Measurements from ENCODE around the gene OCA2.

OCA2 gene

DNA sequence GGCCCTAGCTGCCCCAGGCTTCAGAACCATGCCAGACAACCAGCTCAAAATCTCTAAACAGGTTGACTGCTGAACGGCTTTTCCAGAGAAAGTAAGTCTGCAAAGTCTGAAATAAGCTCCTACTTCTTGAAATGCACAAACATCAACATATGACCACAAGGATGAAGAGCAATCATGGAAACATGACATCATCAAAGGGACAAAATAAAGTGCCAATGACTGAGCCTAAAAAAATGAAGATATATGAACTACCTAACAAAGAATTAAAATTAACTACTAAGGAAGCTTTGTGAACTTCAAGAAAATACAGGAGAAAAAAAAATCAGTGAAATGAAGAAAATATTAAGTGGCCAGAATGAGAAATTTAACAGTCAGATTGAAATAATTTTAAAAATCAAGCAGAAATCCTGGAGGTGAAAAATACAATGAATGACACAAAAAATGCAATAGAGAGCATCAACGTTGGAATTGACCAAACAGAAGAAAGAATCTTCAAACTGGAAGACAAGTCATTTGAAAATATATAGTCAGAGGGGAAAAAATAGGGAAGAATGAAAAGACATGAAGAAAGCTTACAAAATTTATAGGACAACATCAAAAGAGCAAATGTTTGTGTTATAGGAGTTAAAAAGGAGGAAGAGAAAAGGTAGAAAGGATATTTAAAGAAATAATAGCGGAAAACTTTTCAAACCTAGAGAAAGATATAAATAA, 364.2 kb downstream of the OCA2 start:
- Histone ChIP-seq H3K9ac (ENCODE audit: low read length) (no peak overlapping the region), H2AFZ (ENCODE audit: low read depth, low read length) (no peak overlapping the region), H3K4me2 (ENCODE audit: low read length, poor library complexity, severe bottlenecking) (no peak overlapping the region), H4K8ac (ENCODE audit: low read length) (no peak overlapping the region), H3K36me3 (ENCODE audit: control insufficient read depth in 1 of 2, insufficient read depth in 2 of 2, low read depth in 1 of 2, low read length in 2 of 2) (no peaks in the 10 kb centered on the region), H2BK12ac (ENCODE audit: low read length in 2 of 2) (no peak overlapping the region), H4K91ac (ENCODE audit: low read length) (no peak overlapping the region), H2BK120ac (ENCODE audit: low read depth, low read length) (no peak overlapping the region), H3K18ac (ENCODE audit: low read depth in 1 of 2, low read length in 2 of 2) (no peak overlapping the region), H2BK15ac (ENCODE audit: low read depth, poor library complexity, severe bottlenecking) (no peak overlapping the region), H3K9me3 (ENCODE audit: control insufficient read depth, low read length) (peaks cover 40% of the 10 kb centered on the region), H3K23ac (ENCODE audit: low read length in 2 of 2) (no peak overlapping the region), H3K27ac (ENCODE audit: low read length, poor library complexity, severe bottlenecking) (no peak overlapping the region), H3K14ac (ENCODE audit: low read length in 2 of 2) (no peak overlapping the region), H2BK5ac (ENCODE audit: low read depth, low read length, poor library complexity, severe bottlenecking) (no peak overlapping the region), H3K4ac (ENCODE audit: low read depth in 1 of 2, low read length in 2 of 2) (no peak overlapping the region), H3K27me3 (ENCODE audit: control insufficient read depth in 1 of 2, insufficient read depth in 1 of 2, low read length in 2 of 2) (no peaks in the 10 kb centered on the region), H3K4me3 (ENCODE audit: insufficient read depth in 1 of 2, low read depth in 1 of 2, low read length in 2 of 2) (no peak overlapping the region), H3K79me1 (replicated peaks; ENCODE audit: low read length, poor library complexity, severe bottlenecking) (no peaks in the 10 kb centered on the region), H3K4me1 (ENCODE audit: control insufficient read depth, insufficient read depth, low read depth, low read length) (no peaks in the 10 kb centered on the region), H2AK5ac (ENCODE audit: low read length, severe bottlenecking) (no peak overlapping the region)
- 51% methylated on average over 2 of the region's 3 CpGs for WGBS
- no peak for DNase-seq

DNA sequence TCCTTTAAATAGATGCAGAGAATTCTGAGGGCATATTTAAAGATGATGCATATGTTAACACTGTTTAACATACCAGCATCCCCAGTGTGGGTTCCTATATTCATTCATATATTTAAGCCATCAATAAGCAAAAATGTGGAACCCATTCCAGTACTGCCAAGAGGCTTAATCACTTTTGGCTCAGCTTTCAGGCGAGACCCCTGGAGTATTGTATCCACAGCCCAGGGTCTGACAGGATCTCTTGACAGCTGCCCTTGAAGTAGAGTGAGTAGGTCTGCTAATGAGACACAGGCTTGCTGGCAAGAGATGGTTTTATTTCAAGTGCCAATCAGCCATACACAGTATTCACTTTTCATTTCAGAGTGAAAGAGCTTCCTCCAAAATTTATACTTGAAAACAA, 367.3 kb downstream of the OCA2 start:
- no peak overlapping the region for H3K4me3 ChIP-seq (ENCODE audit: insufficient read depth in 1 of 2, low read depth in 1 of 2, low read length in 2 of 2)
- no peak overlapping the region for H3K23ac ChIP-seq (ENCODE audit: low read length in 2 of 2)
- no peak overlapping the region for H3K27ac ChIP-seq (ENCODE audit: low read length, poor library complexity, severe bottlenecking)
- H3K4me2 ChIP-seq (ENCODE audit: low read length, poor library complexity, severe bottlenecking), result no peak overlapping the region
- no peak for DNase-seq
- H3K27me3 ChIP-seq (ENCODE audit: control insufficient read depth in 1 of 2, insufficient read depth in 1 of 2, low read length in 2 of 2), result no peaks in the 10 kb centered on the region
- H4K91ac ChIP-seq (ENCODE audit: low read length), result no peak overlapping the region
- 71% methylated on average over 1 of the region's 1 CpG for WGBS
- H3K9ac ChIP-seq (ENCODE audit: low read length), result no peak overlapping the region
- no peaks in the 10 kb centered on the region for H3K36me3 ChIP-seq (ENCODE audit: control insufficient read depth in 1 of 2, insufficient read depth in 2 of 2, low read depth in 1 of 2, low read length in 2 of 2)
- H2BK12ac ChIP-seq (ENCODE audit: low read length in 2 of 2), result no peak overlapping the region
- H3K14ac ChIP-seq (ENCODE audit: low read length in 2 of 2), result no peak overlapping the region
- H3K4ac ChIP-seq (ENCODE audit: low read depth in 1 of 2, low read length in 2 of 2), result no peak overlapping the region
- H4K8ac ChIP-seq (ENCODE audit: low read length), result no peak overlapping the region
- no peaks in the 10 kb centered on the region for H3K79me1 ChIP-seq (replicated peaks; ENCODE audit: low read length, poor library complexity, severe bottlenecking)
- H2BK120ac ChIP-seq (ENCODE audit: low read depth, low read length), result no peak overlapping the region
- no peaks in the 10 kb centered on the region for H3K4me1 ChIP-seq (ENCODE audit: control insufficient read depth, insufficient read depth, low read depth, low read length)
- H2BK15ac ChIP-seq (ENCODE audit: low read depth, poor library complexity, severe bottlenecking), result no peak overlapping the region
- H2AFZ ChIP-seq (ENCODE audit: low read depth, low read length), result no peak overlapping the region
- no peak overlapping the region for H2AK5ac ChIP-seq (ENCODE audit: low read length, severe bottlenecking)
- no peak overlapping the region for H3K18ac ChIP-seq (ENCODE audit: low read depth in 1 of 2, low read length in 2 of 2)
- no peak overlapping the region for H2BK5ac ChIP-seq (ENCODE audit: low read depth, low read length, poor library complexity, severe bottlenecking)
- peaks cover 43% of the 10 kb centered on the region for H3K9me3 ChIP-seq (ENCODE audit: control insufficient read depth, low read length)

DNA sequence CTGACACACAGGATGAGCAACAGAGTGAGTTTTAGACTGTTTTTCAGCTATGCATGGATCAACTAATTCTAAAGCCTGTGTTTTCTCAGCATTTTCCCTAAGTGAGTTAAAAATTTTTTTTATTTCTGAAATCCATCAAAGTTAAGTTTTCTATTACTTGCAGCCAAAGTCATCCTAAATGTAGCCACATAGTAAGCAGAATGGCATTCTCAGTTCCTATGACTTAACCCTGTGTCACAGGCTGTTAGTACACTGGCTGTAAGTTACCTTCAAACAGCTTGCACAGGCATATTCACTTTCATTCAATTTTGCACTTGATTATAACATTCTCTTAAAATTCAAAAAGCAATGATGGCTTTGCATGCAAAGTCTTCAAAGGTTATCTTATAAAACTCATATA, 368.2 kb downstream of the OCA2 start:
- H3K14ac ChIP-seq (ENCODE audit: low read length in 2 of 2), result no peak overlapping the region
- H3K27me3 ChIP-seq (ENCODE audit: control insufficient read depth in 1 of 2, insufficient read depth in 1 of 2, low read length in 2 of 2), result no peaks in the 10 kb centered on the region
- H3K4ac ChIP-seq (ENCODE audit: low read depth in 1 of 2, low read length in 2 of 2), result no peak overlapping the region
- no peak overlapping the region for H3K4me2 ChIP-seq (ENCODE audit: low read length, poor library complexity, severe bottlenecking)
- no peaks in the 10 kb centered on the region for H3K36me3 ChIP-seq (ENCODE audit: control insufficient read depth in 1 of 2, insufficient read depth in 2 of 2, low read depth in 1 of 2, low read length in 2 of 2)
- no peak overlapping the region for H2BK5ac ChIP-seq (ENCODE audit: low read depth, low read length, poor library complexity, severe bottlenecking)
- H3K9ac ChIP-seq (ENCODE audit: low read length), result no peak overlapping the region
- no peak overlapping the region for H2BK12ac ChIP-seq (ENCODE audit: low read length in 2 of 2)
- H4K91ac ChIP-seq (ENCODE audit: low read length), result no peak overlapping the region
- H3K79me1 ChIP-seq (replicated peaks; ENCODE audit: low read length, poor library complexity, severe bottlenecking), result no peaks in the 10 kb centered on the region
- H2AK5ac ChIP-seq (ENCODE audit: low read length, severe bottlenecking), result no peak overlapping the region
- no peak overlapping the region for H3K27ac ChIP-seq (ENCODE audit: low read length, poor library complexity, severe bottlenecking)
- no peak overlapping the region for H2AFZ ChIP-seq (ENCODE audit: low read depth, low read length)
- H3K23ac ChIP-seq (ENCODE audit: low read length in 2 of 2), result no peak overlapping the region
- peaks cover 37% of the 10 kb centered on the region for H3K9me3 ChIP-seq (ENCODE audit: control insufficient read depth, low read length)
- no peak overlapping the region for H2BK120ac ChIP-seq (ENCODE audit: low read depth, low read length)
- no peak for DNase-seq
- no peak overlapping the region for H3K18ac ChIP-seq (ENCODE audit: low read depth in 1 of 2, low read length in 2 of 2)
- no peak overlapping the region for H2BK15ac ChIP-seq (ENCODE audit: low read depth, poor library complexity, severe bottlenecking)
- H3K4me3 ChIP-seq (ENCODE audit: insufficient read depth in 1 of 2, low read depth in 1 of 2, low read length in 2 of 2), result no peak overlapping the region
- H3K4me1 ChIP-seq (ENCODE audit: control insufficient read depth, insufficient read depth, low read depth, low read length), result no peaks in the 10 kb centered on the region
- H4K8ac ChIP-seq (ENCODE audit: low read length), result no peak overlapping the region

DNA sequence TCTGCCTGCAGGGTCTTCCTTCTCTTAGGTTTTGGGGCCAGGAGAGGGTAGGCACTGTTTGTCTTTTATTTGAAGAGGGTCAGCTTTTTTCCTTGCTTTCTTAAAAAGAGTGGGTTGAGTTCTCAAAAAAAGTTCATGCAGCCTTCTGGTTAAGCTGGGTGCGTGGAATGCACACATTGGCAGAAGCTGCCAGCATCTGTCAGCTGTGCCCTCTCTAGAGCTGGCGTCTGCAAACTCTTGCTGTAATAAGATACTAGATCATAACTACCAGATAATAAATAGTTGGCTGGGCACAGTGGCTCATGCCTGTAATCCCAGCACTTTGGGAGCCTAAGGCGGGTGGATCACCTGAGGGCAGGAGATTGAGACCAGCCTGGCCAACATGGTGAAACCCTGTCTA, 373.4 kb downstream of the OCA2 start:
- Histone ChIP-seq H3K23ac (ENCODE audit: low read length in 2 of 2) (no peak overlapping the region), H2AK5ac (ENCODE audit: low read length, severe bottlenecking) (no peak overlapping the region), H2AFZ (ENCODE audit: low read depth, low read length) (no peak overlapping the region), H3K18ac (ENCODE audit: low read depth in 1 of 2, low read length in 2 of 2) (no peak overlapping the region), H3K9me3 (ENCODE audit: control insufficient read depth, low read length) (peaks cover 10% of the 10 kb centered on the region), H3K4ac (ENCODE audit: low read depth in 1 of 2, low read length in 2 of 2) (no peak overlapping the region), H3K4me3 (ENCODE audit: insufficient read depth in 1 of 2, low read depth in 1 of 2, low read length in 2 of 2) (no peak overlapping the region), H3K4me2 (ENCODE audit: low read length, poor library complexity, severe bottlenecking) (no peak overlapping the region), H3K4me1 (ENCODE audit: control insufficient read depth, insufficient read depth, low read depth, low read length) (no peaks in the 10 kb centered on the region), H3K27me3 (ENCODE audit: control insufficient read depth in 1 of 2, insufficient read depth in 1 of 2, low read length in 2 of 2) (no peaks in the 10 kb centered on the region), H3K79me1 (replicated peaks; ENCODE audit: low read length, poor library complexity, severe bottlenecking) (no peaks in the 10 kb centered on the region), H2BK5ac (ENCODE audit: low read depth, low read length, poor library complexity, severe bottlenecking) (no peak overlapping the region), H4K8ac (ENCODE audit: low read length) (no peak overlapping the region), H2BK12ac (ENCODE audit: low read length in 2 of 2) (no peak overlapping the region), H2BK120ac (ENCODE audit: low read depth, low read length) (no peak overlapping the region), H3K27ac (ENCODE audit: low read length, poor library complexity, severe bottlenecking) (no peak overlapping the region), H4K91ac (ENCODE audit: low read length) (no peak overlapping the region), H3K9ac (ENCODE audit: low read length) (no peak overlapping the region), H3K36me3 (ENCODE audit: control insufficient read depth in 1 of 2, insufficient read depth in 2 of 2, low read depth in 1 of 2, low read length in 2 of 2) (no peaks in the 10 kb centered on the region), H2BK15ac (ENCODE audit: low read depth, poor library complexity, severe bottlenecking) (no peak overlapping the region), H3K14ac (ENCODE audit: low read length in 2 of 2) (no peak overlapping the region)
- DNase-seq, result no peak
- 71% methylated on average over 2 of the region's 3 CpGs for WGBS
